ENCODE results near the gene FXYD5.
"Not testable (repeated sequence)": the region's sequence is repeated elsewhere in the genome, so short reads cannot be mapped to it uniquely, and the experiment has no call there.

FXYD5 gene

GRCh38 chr19:35120492-35120891 is 34.0 kb upstream of the FXYD5 start:
- DNase-seq, result no peak

- no peak for DNase-seq
Measured at GRCh38 chr19:35120898-35121297, 33.6 kb upstream of the FXYD5 start.

- DNase-seq, result no peak
Measured at GRCh38 chr19:35122687-35123551, 31.6 kb upstream of the FXYD5 start.

- no peak for DNase-seq
Measured at GRCh38 chr19:35123573-35123972, 31.0 kb upstream of the FXYD5 start.

- DNase-seq, result peak; percentile 89
Measured at GRCh38 chr19:35124098-35125060, 30.2 kb upstream of the FXYD5 start.

GRCh38 chr19:35125270-35125717 is 29.2 kb upstream of the FXYD5 start:
- no peak for DNase-seq

- DNase-seq, result no peak
Measured at GRCh38 chr19:35125749-35126623, 28.5 kb upstream of the FXYD5 start.

GRCh38 chr19:35126624-35126959 is 27.9 kb upstream of the FXYD5 start:
- no peak for DNase-seq

- DNase-seq, result no peak
Measured at GRCh38 chr19:35127871-35128270, 26.7 kb upstream of the FXYD5 start.

GRCh38 chr19:35128398-35129057 is 26.0 kb upstream of the FXYD5 start:
- no peak for DNase-seq

- DNase-seq, result not testable (repeated sequence)
Measured at GRCh38 chr19:35129724-35130274, 24.7 kb upstream of the FXYD5 start.

- no peak for DNase-seq
Measured at GRCh38 chr19:35130761-35131720, 23.5 kb upstream of the FXYD5 start.

GRCh38 chr19:35132254-35132653 is 22.3 kb upstream of the FXYD5 start:
- no peak for DNase-seq

GRCh38 chr19:35133826-35134225 is 20.7 kb upstream of the FXYD5 start:
- no peak for DNase-seq

GRCh38 chr19:35134601-35135242 is 19.8 kb upstream of the FXYD5 start, which contains the start of gene LGI4:
TSS of gene LGI4 (minus strand) at chr19:35135059. CDS start at chr19:35134680, 379 bp downstream.
- no peak for DNase-seq

GRCh38 chr19:35135389-35135909 is 19.1 kb upstream of the FXYD5 start:
- DNase-seq, result peak; percentile 19

- DNase-seq, result no peak
Measured at GRCh38 chr19:35136231-35136630, 18.3 kb upstream of the FXYD5 start.

GRCh38 chr19:35136977-35137702 is 17.4 kb upstream of the FXYD5 start:
- DNase-seq, result no peak

GRCh38 chr19:35138305-35138892 is 16.1 kb upstream of the FXYD5 start, which contains the start of gene FXYD1:
TSS of gene FXYD1 (plus strand) at chr19:35138824. CDS start at chr19:35140080, 1,256 bp downstream.
- no peak for DNase-seq
